Peyer's patch (tissue), 4 donors: ENCODE data around the gene TP53I11.

Experiments used
- POLR2A ChIP-seq, 2 donors: fragments of 450-650 bp; IDR thresholded peaks; one replicate each; pipeline ENCODE4 v1.5.1; 2017; ENCODE audit warnings: antibody characterized with exemption in 2 of 2, mild to moderate bottlenecking in 2 of 2, moderate library complexity in 2 of 2
- TF ChIP-seq, protein P1 (sequence below), 6 experiments: fragments of 450-650 bp in 4 of 6; fragments of 200-600 bp in 2 of 6; sonication (generic) in 1 of 6; IDR thresholded peaks; one replicate each; pipeline ENCODE4 v1.5.1; 2017 to 2019; ENCODE audit warnings: antibody characterized with exemption in 6 of 6, mild to moderate bottlenecking in 3 of 6, moderate library complexity in 1 of 6

DNA sequence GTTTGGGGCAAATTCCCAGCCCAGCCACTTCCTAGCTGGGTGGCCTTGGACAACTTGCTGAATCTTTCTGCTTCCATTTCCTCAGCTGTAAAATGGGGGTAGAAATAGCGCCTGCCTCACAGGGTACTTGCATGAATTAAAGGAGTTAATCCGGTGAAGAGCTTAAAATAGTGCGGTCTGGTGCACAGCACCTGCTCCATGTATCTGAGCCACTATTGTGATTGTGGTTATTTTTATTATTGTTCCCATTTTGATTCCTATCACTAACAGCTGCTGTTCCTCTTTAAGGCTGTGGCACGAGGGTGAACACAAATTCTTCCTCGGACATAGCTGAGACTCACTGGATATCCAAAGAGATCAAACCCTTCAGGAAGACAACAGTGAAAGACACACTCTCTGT is 46.9 kb upstream of the TP53I11 start:
- TF ChIP-seq, protein P1, sequence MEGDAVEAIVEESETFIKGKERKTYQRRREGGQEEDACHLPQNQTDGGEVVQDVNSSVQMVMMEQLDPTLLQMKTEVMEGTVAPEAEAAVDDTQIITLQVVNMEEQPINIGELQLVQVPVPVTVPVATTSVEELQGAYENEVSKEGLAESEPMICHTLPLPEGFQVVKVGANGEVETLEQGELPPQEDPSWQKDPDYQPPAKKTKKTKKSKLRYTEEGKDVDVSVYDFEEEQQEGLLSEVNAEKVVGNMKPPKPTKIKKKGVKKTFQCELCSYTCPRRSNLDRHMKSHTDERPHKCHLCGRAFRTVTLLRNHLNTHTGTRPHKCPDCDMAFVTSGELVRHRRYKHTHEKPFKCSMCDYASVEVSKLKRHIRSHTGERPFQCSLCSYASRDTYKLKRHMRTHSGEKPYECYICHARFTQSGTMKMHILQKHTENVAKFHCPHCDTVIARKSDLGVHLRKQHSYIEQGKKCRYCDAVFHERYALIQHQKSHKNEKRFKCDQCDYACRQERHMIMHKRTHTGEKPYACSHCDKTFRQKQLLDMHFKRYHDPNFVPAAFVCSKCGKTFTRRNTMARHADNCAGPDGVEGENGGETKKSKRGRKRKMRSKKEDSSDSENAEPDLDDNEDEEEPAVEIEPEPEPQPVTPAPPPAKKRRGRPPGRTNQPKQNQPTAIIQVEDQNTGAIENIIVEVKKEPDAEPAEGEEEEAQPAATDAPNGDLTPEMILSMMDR (IDR thresholded peaks at IDR 0.05), result no peak
- no peak for TF ChIP-seq POLR2A (IDR thresholded peaks at IDR 0.05)
